ENCODE measurements around the gene RET. TPM values are rescaled to one million over a fixed set of nuclear protein-coding genes. Genes with fewer than 3 reads are reported as not detected.

The RET gene
- total RNA-seq, 1 experiment from 2014 or later, result 21.4 TPM

- no peaks in the 10 kb centered on the region for H3K9me3 Mint-ChIP-seq
- ChIA-PET POLR2A (no interaction called here), CTCF (interaction anchor here (3.9 kb wide), 1 partner anchor 33 kb away, joined by 21 read pairs; no protein-coding TSS in a partner anchor)
- DNase-seq (ENCODE audit: low spot score) (no peak), ATAC-seq (peak; percentile 27)
- no peak overlapping the region for H3K4me3 Mint-ChIP-seq
- TF ChIP-seq ZNF281 (CRISPR knock-in tag; IDR thresholded peaks at IDR 0.05) (no peak), MAX (CRISPR knock-in tag; IDR thresholded peaks at IDR 0.05) (no peak), ATF1 (CRISPR knock-in tag; IDR thresholded peaks at IDR 0.05) (no peak), ZNF138 (CRISPR knock-in tag; conservative IDR thresholded peaks at IDR 0.05) (no peak), FOXK1 (CRISPR knock-in tag; IDR thresholded peaks at IDR 0.05) (no peak), OVOL2 (CRISPR knock-in tag; IDR thresholded peaks at IDR 0.05; ENCODE audit: borderline replicate concordance) (no peak), HMGA2 (CRISPR knock-in tag; IDR thresholded peaks at IDR 0.05) (no peak), ZNF425 (CRISPR knock-in tag; conservative IDR thresholded peaks at IDR 0.05) (no peak), ZNF512 (CRISPR knock-in tag; IDR thresholded peaks at IDR 0.05; ENCODE audit: borderline replicate concordance) (no peak), ZMAT4 (CRISPR knock-in tag; IDR thresholded peaks at IDR 0.05) (no peak), CBFB (CRISPR knock-in tag; IDR thresholded peaks at IDR 0.05; ENCODE audit: low read depth) (no peak), NFATC4 (CRISPR knock-in tag; IDR thresholded peaks at IDR 0.05) (no peak)
- no peaks in the 10 kb centered on the region for H3K27me3 Mint-ChIP-seq (ENCODE audit: low read depth)
- no peaks in the 10 kb centered on the region for H3K36me3 Mint-ChIP-seq
- H3K4me1 Mint-ChIP-seq, result peaks cover 12% of the 10 kb centered on the region
- no peak overlapping the region for H3K27ac Mint-ChIP-seq
Measured at GRCh38 chr10:43046288-43046991, 30.4 kb upstream of the RET start.

- ChIA-PET POLR2A (no interaction called here), CTCF (no interaction called here)
- Mint-ChIP-seq H3K36me3 (no peaks in the 10 kb centered on the region), H3K9me3 (no peaks in the 10 kb centered on the region), H3K4me1 (peaks cover 14% of the 10 kb centered on the region), H3K27ac (no peak overlapping the region), H3K27me3 (ENCODE audit: low read depth) (no peaks in the 10 kb centered on the region), H3K4me3 (no peak overlapping the region)
- no peak for DNase-seq (ENCODE audit: low spot score)
- no peak for ATAC-seq
- TF ChIP-seq ZBTB43 (CRISPR knock-in tag; IDR thresholded peaks at IDR 0.05) (no peak), ZNF532 (CRISPR knock-in tag; IDR thresholded peaks at IDR 0.05; ENCODE audit: borderline replicate concordance) (no peak), EMX1 (CRISPR knock-in tag; IDR thresholded peaks at IDR 0.05) (no peak), HMGA2 (CRISPR knock-in tag; IDR thresholded peaks at IDR 0.05) (no peak), TP53 (CRISPR knock-in tag; IDR thresholded peaks at IDR 0.05) (no peak), TEAD4 (CRISPR knock-in tag; IDR thresholded peaks at IDR 0.05) (no peak), NFYB (CRISPR knock-in tag; conservative IDR thresholded peaks at IDR 0.05; ENCODE audit: low read depth) (no peak), IRF1 (CRISPR knock-in tag; IDR thresholded peaks at IDR 0.05) (no peak), JUN (CRISPR knock-in tag; IDR thresholded peaks at IDR 0.05) (no peak)
Measured at GRCh38 chr10:43047288-43047970, 29.4 kb upstream of the RET start.
